ENCODE data around the gene MCRS1. TPM values are rescaled to one million over a fixed set of nuclear protein-coding genes. Genes with fewer than 3 reads are reported as not detected.

MCRS1 gene
- polyA plus RNA-seq, 1 donor from 2014 or later: 109 TPM

DNA sequence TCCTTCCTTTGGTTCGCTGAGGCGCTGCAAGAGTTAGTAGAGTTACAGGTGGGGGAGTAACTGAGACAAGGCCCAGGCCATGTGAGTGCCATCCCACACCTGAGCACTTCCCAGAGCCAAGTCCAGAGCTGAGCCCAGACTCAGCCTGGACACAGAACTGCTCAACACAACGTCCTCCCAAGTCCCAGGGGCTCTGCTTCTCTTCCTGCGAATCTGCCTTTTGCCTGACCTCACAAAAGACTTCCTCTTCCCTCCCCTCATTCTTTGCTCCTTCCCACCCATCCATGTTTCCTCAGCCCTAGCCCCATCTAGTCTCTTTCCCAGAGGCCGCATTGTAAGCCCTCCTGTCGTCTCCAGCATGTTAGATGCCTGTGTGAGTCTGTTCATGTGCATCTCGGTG, 16.6 kb upstream of the MCRS1 start:
- H3K27ac ChIP-seq (ENCODE audit: low read length): no peak overlapping the region
- no peaks in the 10 kb centered on the region for H4K20me1 ChIP-seq (ENCODE audit: insufficient read depth)
- no peak overlapping the region for H3K4me3 ChIP-seq (ENCODE audit: low read length)
- H3K36me3 ChIP-seq (ENCODE audit: insufficient read depth, low read length): no peaks in the 10 kb centered on the region
- H3F3A ChIP-seq (ENCODE audit: insufficient read depth, low read length, poor library complexity, severe bottlenecking): no peaks in the 10 kb centered on the region
- H3K27me3 ChIP-seq (ENCODE audit: insufficient read depth, low read depth, low read length): no peaks in the 10 kb centered on the region
- H2AFZ ChIP-seq (ENCODE audit: low read depth, low read length): no peak overlapping the region
- H3K4me2 ChIP-seq (ENCODE audit: low read length): no peak overlapping the region
- TF ChIP-seq RAD21 (conservative IDR thresholded peaks at IDR 0.05) (no peak), SMC3 (conservative IDR thresholded peaks at IDR 0.05; ENCODE audit: poor library complexity) (no peak), POLR2AphosphoS5 (IDR thresholded peaks at IDR 0.05) (no peak), MXI1 (conservative IDR thresholded peaks at IDR 0.05; ENCODE audit: poor library complexity, severe bottlenecking) (no peak), EP300 (conservative IDR thresholded peaks at IDR 0.05; ENCODE audit: poor library complexity, severe bottlenecking) (no peak), EZH2 (IDR thresholded peaks at IDR 0.05; ENCODE audit: borderline replicate concordance, insufficient read depth, low read length, poor library complexity, severe bottlenecking) (no peak), TAF1 (IDR thresholded peaks at IDR 0.05; ENCODE audit: low read depth) (no peak)
- TF ChIP-seq, protein P1, sequence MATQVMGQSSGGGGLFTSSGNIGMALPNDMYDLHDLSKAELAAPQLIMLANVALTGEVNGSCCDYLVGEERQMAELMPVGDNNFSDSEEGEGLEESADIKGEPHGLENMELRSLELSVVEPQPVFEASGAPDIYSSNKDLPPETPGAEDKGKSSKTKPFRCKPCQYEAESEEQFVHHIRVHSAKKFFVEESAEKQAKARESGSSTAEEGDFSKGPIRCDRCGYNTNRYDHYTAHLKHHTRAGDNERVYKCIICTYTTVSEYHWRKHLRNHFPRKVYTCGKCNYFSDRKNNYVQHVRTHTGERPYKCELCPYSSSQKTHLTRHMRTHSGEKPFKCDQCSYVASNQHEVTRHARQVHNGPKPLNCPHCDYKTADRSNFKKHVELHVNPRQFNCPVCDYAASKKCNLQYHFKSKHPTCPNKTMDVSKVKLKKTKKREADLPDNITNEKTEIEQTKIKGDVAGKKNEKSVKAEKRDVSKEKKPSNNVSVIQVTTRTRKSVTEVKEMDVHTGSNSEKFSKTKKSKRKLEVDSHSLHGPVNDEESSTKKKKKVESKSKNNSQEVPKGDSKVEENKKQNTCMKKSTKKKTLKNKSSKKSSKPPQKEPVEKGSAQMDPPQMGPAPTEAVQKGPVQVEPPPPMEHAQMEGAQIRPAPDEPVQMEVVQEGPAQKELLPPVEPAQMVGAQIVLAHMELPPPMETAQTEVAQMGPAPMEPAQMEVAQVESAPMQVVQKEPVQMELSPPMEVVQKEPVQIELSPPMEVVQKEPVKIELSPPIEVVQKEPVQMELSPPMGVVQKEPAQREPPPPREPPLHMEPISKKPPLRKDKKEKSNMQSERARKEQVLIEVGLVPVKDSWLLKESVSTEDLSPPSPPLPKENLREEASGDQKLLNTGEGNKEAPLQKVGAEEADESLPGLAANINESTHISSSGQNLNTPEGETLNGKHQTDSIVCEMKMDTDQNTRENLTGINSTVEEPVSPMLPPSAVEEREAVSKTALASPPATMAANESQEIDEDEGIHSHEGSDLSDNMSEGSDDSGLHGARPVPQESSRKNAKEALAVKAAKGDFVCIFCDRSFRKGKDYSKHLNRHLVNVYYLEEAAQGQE (IDR thresholded peaks at IDR 0.05; ENCODE audit: borderline replicate concordance): no peak
- TF ChIP-seq, protein P2, sequence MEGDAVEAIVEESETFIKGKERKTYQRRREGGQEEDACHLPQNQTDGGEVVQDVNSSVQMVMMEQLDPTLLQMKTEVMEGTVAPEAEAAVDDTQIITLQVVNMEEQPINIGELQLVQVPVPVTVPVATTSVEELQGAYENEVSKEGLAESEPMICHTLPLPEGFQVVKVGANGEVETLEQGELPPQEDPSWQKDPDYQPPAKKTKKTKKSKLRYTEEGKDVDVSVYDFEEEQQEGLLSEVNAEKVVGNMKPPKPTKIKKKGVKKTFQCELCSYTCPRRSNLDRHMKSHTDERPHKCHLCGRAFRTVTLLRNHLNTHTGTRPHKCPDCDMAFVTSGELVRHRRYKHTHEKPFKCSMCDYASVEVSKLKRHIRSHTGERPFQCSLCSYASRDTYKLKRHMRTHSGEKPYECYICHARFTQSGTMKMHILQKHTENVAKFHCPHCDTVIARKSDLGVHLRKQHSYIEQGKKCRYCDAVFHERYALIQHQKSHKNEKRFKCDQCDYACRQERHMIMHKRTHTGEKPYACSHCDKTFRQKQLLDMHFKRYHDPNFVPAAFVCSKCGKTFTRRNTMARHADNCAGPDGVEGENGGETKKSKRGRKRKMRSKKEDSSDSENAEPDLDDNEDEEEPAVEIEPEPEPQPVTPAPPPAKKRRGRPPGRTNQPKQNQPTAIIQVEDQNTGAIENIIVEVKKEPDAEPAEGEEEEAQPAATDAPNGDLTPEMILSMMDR (IDR thresholded peaks at IDR 0.05; ENCODE audit: poor library complexity, severe bottlenecking): no peak
- no peaks in the 10 kb centered on the region for H3K79me2 ChIP-seq (replicated peaks; ENCODE audit: insufficient read depth, low read length)
- no peaks in the 10 kb centered on the region for H3K9me2 ChIP-seq (ENCODE audit: insufficient read depth, low read length)
- no peaks in the 10 kb centered on the region for H3K9me3 ChIP-seq (ENCODE audit: low read length)
- H3K9ac ChIP-seq (ENCODE audit: low read length): no peak overlapping the region

DNA sequence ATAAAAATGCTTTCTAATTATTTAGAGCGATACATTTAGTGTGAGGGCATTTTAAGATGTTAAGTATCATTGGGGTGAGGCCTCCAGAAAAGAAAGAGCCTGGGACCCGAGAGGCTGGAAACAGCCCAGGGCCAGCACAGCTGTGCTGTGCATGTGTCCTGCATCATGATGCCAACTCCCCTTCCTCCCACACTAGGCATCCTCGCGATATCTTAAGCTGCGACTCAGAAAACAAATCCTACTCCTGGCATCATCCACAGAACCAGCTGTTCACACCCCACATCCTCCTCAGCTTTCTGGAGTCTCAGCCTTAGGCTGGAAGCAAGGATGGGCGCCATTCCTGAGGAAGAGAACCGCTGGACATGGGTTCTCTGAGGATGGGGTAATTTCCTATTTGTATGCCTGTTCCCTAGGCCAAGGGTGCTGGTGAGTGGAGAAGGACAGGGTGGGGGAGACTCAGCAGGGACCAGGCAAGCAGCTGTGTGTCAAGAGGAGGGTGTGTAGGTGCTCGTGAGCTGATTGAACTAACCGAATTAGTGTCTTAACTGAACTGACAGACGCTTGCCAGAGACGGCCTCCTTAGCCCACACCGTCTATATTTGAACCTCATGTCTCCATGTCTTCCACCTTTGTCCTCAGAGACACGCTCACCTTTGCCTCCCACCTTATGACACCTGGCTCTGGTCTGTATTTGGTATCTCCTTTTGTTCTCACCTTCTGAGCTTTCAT, 15.6 kb upstream of the MCRS1 start:
- no peak overlapping the region for H3K27ac ChIP-seq (ENCODE audit: low read length)
- no peak overlapping the region for H3K9ac ChIP-seq (ENCODE audit: low read length)
- no peaks in the 10 kb centered on the region for H3K36me3 ChIP-seq (ENCODE audit: insufficient read depth, low read length)
- no peaks in the 10 kb centered on the region for H3K27me3 ChIP-seq (ENCODE audit: insufficient read depth, low read depth, low read length)
- no peak overlapping the region for H3K4me2 ChIP-seq (ENCODE audit: low read length)
- H3K9me3 ChIP-seq (ENCODE audit: low read length): no peaks in the 10 kb centered on the region
- no peaks in the 10 kb centered on the region for H4K20me1 ChIP-seq (ENCODE audit: insufficient read depth)
- no peak overlapping the region for H3K4me3 ChIP-seq (ENCODE audit: low read length)
- no peaks in the 10 kb centered on the region for H3K79me2 ChIP-seq (replicated peaks; ENCODE audit: insufficient read depth, low read length)
- TF ChIP-seq, protein P2 (IDR thresholded peaks at IDR 0.05; ENCODE audit: poor library complexity, severe bottlenecking): no peak
- no peak for TF ChIP-seq EZH2 (IDR thresholded peaks at IDR 0.05; ENCODE audit: borderline replicate concordance, insufficient read depth, low read length, poor library complexity, severe bottlenecking)
- H2AFZ ChIP-seq (ENCODE audit: low read depth, low read length): no peak overlapping the region
- no peaks in the 10 kb centered on the region for H3K9me2 ChIP-seq (ENCODE audit: insufficient read depth, low read length)
- no peaks in the 10 kb centered on the region for H3F3A ChIP-seq (ENCODE audit: insufficient read depth, low read length, poor library complexity, severe bottlenecking)

All from neural cell (in vitro differentiated cells).